Left ventricle myocardium inferior (tissue), 1 donor: ENCODE data around the gene TIGD1. TPM values are rescaled to one million over a fixed set of nuclear protein-coding genes. Genes with fewer than 3 reads are reported as not detected.

Source experiments
- DNase-seq: peaks from one replicate; pipeline ENCODE4 v3.0.0-alpha.2; 2020
- H3K27ac ChIP-seq: fragments of 200-600 bp; replicated peaks from 2 replicates; pipeline ENCODE4 v1.8.0; 2021
- H3K27me3 ChIP-seq: fragments of 200-600 bp; 2 replicates; pipeline ENCODE4 v1.8.0; 2021; ENCODE audit warnings: low read depth
- H3K36me3 ChIP-seq: fragments of 200-600 bp; 2 replicates; pipeline ENCODE4 v1.8.0; 2021
- H3K4me1 ChIP-seq: fragments of 200-600 bp; 2 replicates; pipeline ENCODE4 v1.8.0; 2021
- H3K4me3 ChIP-seq: fragments of 200-600 bp; 2 replicates; pipeline ENCODE4 v1.8.0; 2021; ENCODE audit warnings: mild to moderate bottlenecking, moderate library complexity
- H3K9me3 ChIP-seq: fragments of 200-600 bp; replicated peaks from 2 replicates; pipeline ENCODE4 v1.8.0; 2021
- CTCF ChIP-seq: fragments of 200-600 bp; IDR thresholded peaks from 2 replicates; pipeline ENCODE4 v1.8.0; 2021; ENCODE audit warnings: antibody characterized with exemption, mild to moderate bottlenecking, borderline replicate concordance
- intact Hi-C: fragments of 100-400 bp; cut with micrococcal nuclease; formaldehyde crosslinking; loops from one replicate; pipeline ENCODE4 v1.11.0; 2022
- total RNA-seq: library from RNA; stranded (reverse); fragmentation: NEBNext Ultra II Directional; extraction: Animal tissue kit (Norgen Biotek cat#: 25700); gene quantifications from one replicate; pipeline ENCODE4 v1.2.1, GENCODE V29; 2021
- donor health status: DM: no; HTN: yes; CAD: no; lungs with severe emphysema.

TIGD1 gene
- total RNA-seq, 1 donor from 2014 or later = 2.4 TPM

DNA sequence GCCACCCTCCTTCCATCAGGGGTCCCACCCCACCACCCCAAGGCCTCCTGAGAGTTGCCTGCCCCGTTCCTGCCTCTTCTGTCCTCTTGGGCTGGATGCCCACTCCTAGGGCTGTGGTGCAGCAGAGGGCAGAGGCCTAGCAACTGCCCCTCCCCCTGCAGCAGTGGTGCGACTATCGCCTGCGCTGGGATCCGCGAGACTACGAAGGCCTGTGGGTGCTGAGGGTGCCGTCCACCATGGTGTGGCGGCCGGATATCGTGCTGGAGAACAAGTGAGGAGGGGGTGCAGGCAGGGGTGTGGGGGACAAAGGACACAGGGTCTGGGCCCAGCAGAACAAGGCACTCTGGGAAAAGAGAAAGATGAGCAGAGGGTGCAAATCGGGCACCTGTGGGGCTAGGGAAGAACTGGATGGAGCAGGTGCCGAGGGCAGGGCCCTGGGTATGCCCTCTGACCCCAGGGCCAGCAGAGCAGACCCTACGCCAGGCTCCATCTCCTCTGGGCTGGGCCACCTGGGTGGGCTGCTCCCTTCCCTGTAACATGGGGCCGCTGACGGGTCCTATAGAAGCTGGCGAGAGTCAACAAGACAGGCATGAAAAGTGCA, 9.8 kb downstream of the TIGD1 start:
- H3K36me3 ChIP-seq = no peaks in the 10 kb centered on the region
- peak; percentile 1 for DNase-seq
- TF ChIP-seq CTCF = no peak
- no peak overlapping the region for H3K4me3 ChIP-seq
- peaks cover 10% of the 10 kb centered on the region for H3K9me3 ChIP-seq
- peaks cover 7% of the 10 kb centered on the region for H3K4me1 ChIP-seq
- intact Hi-C loops = no loop called here
- H3K27ac ChIP-seq = no peak overlapping the region
- peaks cover 29% of the 10 kb centered on the region for H3K27me3 ChIP-seq

DNA sequence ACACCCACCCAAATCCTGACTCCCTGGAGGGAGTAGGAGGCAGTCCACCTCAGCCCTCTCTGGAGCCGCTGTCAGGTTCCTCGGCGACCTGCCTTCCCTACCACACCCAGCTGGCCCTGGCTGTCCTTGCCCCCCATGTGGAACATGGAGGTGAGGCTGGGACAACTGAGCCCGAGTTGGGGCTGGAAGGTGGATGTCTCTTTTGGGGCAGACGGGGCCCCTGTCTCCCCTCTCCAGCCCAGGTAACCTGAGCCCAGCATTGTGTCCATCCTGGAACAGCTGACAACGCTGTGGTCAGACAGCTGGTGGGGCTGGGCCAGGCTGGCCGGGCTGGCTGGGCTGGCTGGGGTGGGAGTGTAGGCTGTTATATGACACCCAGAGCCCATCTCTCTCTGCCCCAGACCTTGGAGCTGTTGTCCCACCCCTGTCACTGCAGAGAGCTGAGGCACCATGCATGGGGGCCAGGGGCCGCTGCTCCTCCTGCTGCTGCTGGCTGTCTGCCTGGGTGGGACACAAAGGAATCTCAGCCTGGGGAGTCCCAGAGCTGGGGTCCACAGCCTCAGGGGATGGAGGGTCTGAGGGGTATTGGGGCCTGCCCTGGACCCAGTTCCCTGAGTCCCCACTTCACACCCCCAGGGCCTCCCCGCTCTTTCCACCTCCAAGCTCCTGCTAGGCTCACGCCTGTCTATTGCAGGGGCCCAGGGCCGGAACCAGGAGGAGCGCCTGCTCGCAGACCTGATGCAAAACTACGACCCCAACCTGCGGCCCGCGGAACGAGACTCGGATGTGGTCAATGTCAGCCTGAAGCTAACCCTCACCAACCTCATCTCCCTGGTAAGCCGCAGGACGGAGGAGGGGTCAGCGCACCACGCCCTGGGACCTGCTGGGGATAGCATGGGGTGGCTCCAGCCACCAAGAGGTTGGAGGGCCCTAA, 10.8 kb downstream of the TIGD1 start, which contains the start of gene CHRNG:
CHRNG (plus strand) TSS at position 395 of the 934 bp plus-strand sequence; CDS start at position 451, 56 bp downstream.
- peak; percentile 8 for DNase-seq
- intact Hi-C loops = no loop called here
- Histone ChIP-seq H3K9me3 (peaks cover 10% of the 10 kb centered on the region), H3K27me3 (peaks cover 34% of the 10 kb centered on the region), H3K36me3 (no peaks in the 10 kb centered on the region), H3K27ac (no peak within 1 kb of the TSS), H3K4me3 (no peak within 1 kb of the TSS), H3K4me1 (peaks cover 4% of the 10 kb centered on the region)
- TF ChIP-seq CTCF = no peak

DNA sequence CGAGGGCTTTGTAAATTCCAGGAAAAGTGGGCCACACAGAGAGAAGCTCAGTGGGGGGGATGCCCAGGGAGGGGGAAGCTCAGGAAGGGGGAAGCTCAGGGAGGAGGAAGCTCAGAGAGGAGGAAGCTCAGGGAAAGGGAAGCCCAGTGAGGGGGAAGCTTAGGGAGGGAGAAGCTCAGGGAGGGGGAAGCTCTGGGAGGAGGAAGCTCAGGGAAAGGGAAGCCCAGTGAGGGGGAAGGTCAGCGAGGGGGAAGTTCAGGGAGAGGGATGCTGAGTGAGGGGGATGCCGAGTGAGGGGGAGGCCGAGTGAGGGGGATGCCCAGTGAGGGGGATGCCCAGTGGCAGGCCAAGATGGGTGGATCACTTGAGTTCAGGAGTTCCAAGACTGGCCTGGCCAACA, 11.7 kb downstream of the TIGD1 start:
- Histone ChIP-seq H3K4me1 (peaks cover 4% of the 10 kb centered on the region), H3K4me3 (no peak overlapping the region), H3K9me3 (peaks cover 10% of the 10 kb centered on the region), H3K36me3 (no peaks in the 10 kb centered on the region), H3K27ac (no peak overlapping the region), H3K27me3 (peaks cover 34% of the 10 kb centered on the region)
- intact Hi-C loops = no loop called here
- peak; percentile 12 for DNase-seq
- TF ChIP-seq CTCF = no peak

GRCh38 chr2:232537499-232537898, 12.9 kb downstream of the TIGD1 start:
- Histone ChIP-seq H3K36me3 (no peaks in the 10 kb centered on the region), H3K4me3 (no peak overlapping the region), H3K9me3 (peaks cover 10% of the 10 kb centered on the region), H3K27me3 (peaks cover 34% of the 10 kb centered on the region), H3K27ac (peak overlapping the region; percentile 63), H3K4me1 (peaks cover 9% of the 10 kb centered on the region)
- intact Hi-C loops = no loop called here
- DNase-seq = peak; percentile 63
- TF ChIP-seq CTCF = no peak

- peaks cover 10% of the 10 kb centered on the region for H3K9me3 ChIP-seq
- peaks cover 9% of the 10 kb centered on the region for H3K4me1 ChIP-seq
- peak; percentile 10 for DNase-seq
- intact Hi-C loops = no loop called here
- no peak for TF ChIP-seq CTCF
- peak overlapping the region; percentile 63 for H3K27ac ChIP-seq
- H3K36me3 ChIP-seq = no peaks in the 10 kb centered on the region
- H3K4me3 ChIP-seq = no peak overlapping the region
- H3K27me3 ChIP-seq = peaks cover 34% of the 10 kb centered on the region
These were observed 13.3 kb downstream of the TIGD1 start for GRCh38 chr2:232537079-232537478.
